GM19193 (cell line): ENCODE data around the gene PBX3.

Experiments used
- POLR2A ChIP-seq: IDR thresholded peaks from 4 replicates; pipeline ENCODE4 v1.6.1; 2011; ENCODE audit not compliant: insufficient read depth, insufficient read length; ENCODE audit errors: extremely low read depth

Gene PBX3

DNA sequence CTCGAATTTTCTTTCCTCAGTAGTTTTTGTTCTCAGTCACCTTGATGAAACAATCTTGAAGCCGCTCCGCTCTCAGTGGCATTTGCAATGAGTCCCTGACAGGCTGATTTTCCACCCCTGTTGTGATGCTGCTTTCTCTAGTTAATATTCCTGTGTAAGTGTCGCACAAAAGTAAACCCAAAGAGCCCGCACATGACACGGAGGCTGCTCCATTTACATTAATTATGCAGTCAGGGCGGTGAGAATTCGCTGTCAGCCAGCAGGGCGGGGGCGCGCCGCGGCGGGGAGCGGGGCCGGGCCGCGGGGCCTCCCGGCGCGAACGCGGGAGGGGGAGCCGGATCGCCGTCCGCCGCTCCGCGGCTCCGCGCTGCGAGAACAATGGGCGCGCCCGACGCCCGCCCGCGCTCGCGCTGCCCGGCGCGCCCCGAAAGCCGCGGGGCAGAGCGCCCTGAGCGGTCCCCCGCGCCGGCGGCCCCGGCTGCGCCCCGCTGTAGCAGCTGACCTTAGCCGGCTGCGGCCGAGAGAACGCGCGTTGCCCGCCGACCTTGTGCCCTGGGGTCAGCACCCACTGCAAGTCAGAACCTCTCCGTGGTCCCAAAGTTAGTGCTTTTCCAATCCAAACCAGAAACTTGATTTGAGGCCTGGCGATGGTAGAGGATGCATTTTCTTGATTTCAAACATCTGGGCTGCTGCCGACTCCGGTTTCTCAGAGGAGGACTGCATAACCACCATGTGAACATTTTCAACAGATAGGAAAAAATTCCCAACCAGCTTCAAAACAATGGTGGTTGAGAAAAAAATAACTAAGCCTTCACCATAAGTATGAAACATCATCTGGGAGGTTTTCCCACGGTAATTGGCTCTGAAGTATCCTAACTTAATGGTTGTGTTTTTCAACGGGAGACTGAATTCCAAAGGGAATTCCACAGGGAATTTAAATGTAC is 142.6 kb downstream of the PBX3 start:
- no peak for TF ChIP-seq POLR2A

DNA sequence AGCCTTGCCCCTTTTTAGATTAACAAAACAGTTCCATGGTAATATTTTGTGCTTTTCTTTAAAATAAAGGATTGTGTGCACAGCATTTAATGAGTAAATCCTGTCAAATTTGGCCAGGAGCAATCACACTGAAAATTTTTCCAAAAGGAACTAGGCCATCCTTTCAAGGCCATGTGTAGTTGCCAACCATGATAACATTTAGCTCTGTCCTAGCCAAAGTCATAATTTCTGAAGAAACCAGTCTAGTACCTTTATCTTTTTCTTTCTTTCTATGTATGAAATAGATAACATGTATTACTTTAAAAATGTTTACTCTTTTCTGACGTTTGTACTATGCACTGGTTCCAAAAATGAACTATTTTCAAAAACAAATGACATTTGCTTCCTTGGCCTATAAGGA is 143.7 kb downstream of the PBX3 start:
- TF ChIP-seq POLR2A: no peak

DNA sequence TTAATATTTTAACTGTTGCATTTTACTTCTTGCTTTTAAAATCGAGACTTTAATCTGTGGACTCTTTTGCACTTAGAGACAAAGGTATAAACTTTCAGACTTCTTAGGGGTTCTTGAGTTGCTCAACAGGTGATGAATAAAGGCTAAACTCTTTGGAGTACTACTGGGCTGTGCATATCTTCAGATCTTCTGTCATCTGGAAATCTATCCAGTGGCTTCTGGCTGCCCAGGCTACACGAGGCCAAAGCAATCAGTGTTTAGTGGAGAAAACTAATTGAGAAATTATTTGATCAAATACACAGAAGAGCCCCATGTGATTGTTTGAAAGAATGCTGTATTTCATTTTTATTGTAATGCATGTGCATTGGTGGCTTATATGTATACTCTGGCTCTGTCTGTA is 146.1 kb downstream of the PBX3 start:
- no peak for TF ChIP-seq POLR2A

DNA sequence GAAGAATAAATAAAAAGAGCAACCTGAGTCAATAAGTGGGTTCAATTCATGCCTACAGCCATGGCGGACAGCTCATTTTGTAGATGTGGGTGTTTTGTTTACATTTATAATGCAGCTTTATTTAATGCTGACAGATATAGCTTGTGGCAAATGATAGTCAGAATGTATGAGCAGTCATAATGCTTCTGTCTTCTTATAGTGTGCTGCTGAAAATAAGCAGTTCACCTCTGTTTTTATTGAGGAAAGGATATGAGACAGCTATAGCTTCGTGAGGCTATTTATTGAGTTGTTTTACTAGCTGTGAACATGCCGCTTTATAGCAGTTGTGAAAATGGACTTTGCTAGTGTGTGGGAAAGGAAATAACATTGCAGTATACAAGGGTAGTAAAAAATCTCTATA is 147.4 kb downstream of the PBX3 start:
- no peak for TF ChIP-seq POLR2A

DNA sequence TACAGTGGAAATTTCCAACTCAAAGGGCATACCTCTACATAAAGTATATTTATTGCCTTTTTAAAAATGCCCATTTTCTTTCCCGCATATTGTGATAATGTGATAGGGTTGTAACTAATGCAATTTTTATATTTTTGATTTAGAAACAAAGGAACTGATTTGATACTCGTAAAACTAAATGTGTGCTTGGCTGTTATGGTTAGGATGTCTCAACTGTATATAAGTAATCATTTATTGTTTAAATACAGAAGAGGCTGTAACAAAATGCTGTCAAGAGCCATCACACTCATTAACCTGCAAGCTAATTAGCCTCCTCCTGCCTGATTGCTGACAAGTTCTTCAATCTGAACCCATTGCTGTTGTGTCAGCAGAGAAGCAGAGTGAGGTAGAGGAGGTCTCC is 149.2 kb downstream of the PBX3 start:
- no peak for TF ChIP-seq POLR2A

DNA sequence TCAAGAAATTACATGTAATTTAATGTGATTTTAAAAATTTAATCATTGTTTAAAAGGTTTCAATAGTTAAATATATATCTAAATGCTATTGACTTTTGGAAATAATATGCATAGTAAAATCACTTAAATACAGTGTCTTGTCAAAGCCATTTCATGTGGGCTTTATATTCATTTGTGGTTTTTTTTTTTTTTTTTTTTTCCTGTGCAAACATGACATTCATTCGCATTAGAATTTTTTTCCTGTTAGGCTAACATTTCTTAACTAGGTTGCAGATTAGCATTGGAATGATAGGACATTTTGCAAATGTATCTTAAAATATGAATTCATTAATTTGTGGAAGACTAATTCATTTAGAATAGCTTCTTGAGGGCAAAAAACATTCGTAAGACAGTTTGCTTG is 149.8 kb downstream of the PBX3 start:
- TF ChIP-seq POLR2A: no peak

DNA sequence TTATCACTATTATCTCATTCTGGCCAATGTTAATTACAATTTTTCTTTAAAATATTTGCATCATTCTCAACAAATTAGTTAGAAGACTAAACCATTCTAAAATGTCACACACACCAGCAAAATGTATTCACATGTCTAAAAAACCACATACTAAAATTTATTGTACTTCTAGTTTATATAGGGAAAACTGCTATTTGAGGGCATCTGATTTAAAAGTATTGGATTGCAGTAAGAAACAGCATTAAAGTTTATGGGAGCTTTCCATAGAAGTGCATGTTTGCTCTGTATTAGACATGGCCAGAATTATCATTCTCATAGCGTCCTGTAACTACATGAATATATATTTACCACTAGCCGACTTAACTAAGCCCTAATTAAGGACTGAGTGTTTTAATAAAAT is 150.3 kb downstream of the PBX3 start:
- no peak for TF ChIP-seq POLR2A

DNA sequence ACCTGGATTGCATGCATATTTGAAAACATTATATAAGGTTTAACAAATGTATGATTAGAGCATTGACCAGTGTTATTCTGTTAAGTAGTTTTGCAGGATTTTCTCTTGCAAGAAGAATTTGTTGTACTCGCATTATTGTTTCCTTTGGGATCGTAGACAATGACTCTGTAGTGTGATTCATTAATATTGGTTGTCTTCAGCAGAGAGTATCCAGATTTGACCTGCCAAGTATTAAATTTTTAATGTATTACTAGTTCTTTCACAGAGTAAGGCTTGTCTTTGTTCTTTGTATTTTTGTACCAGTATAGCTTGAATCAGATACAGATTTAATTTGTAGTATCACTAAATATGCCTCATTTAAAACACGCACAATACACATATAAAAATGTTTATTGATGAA is 155.0 kb downstream of the PBX3 start:
- TF ChIP-seq POLR2A: no peak

DNA sequence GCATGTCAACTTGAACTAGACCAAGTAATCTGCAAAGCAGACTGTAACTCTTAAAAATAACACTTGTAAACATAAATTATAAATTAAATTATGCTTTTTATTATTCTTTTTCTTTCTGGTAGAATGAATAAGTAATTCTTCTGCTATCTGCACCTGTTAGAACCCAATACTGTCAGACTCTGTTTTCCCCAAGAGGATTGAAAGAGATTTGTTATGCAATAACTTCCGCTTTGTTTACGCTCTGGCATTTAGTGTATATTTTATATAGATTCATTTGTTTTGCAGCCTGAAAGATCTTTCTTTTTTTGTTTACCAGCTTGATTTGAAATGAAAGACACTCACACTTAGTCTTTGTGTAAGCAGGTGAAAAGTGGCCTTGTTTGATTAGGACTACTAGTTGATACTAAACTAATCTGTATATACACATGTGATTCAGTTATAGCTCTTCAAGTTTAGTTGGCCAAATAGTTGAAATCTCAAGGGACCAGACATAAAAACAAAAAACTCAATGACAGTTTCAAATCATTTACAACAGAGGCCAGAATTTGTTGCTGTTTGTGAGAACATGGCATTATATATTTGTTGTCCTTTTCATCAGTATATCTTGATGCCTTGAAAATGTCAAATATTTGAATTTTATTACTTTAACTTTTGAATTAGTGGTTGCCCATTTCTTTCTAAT is 155.8 kb downstream of the PBX3 start:
- no peak for TF ChIP-seq POLR2A

DNA sequence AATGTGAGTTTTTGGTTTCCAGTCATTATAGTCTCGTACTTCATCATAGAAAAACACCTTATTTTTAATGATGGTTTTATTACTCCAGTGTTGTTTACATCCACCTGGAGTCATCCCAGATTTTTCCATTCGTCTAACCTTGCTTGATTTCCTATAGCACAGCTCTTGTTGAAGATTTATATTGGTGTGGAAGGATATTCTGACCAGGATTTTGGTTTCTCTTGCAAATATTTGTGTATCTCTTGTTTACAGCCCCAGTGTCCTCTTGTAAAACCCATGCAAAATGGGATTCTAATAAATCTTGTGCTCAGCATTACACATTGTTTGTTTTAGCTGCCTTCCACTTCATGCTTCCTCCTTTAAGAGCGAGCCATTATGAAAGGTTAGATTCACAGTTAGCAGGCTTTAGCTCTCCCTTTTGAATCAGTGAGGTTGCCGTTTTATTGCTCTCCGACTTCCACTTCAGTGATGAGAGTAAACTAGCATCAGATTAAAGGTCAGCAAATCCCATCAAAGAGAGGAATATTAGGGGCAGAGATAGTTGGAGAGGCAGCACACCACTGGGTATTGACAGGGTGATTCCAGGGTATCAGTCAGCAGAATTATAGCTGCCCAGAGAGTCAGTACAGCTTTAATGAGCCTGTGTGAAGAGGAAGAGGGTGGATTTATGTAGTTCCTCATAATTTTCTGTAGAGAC is 157.1 kb downstream of the PBX3 start:
- no peak for TF ChIP-seq POLR2A

DNA sequence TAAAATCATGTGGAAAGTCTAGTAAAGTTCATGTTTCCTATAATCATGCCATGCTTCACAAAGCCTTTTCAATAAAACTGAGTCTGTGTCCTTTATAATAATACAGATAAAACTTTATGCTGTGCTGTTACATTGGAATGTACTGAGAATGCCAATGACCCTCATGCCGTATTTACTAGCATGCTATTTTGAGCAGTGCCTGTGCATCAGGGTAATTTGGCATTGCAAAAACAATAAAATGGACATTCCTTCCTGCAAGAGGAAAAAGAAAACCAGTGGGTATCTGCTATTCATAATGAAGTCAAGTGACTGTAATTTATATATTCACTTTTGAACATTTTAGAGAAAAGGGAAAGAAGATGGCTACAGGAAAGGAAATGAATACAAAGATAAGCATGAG is 159.0 kb downstream of the PBX3 start:
- TF ChIP-seq POLR2A: no peak

DNA sequence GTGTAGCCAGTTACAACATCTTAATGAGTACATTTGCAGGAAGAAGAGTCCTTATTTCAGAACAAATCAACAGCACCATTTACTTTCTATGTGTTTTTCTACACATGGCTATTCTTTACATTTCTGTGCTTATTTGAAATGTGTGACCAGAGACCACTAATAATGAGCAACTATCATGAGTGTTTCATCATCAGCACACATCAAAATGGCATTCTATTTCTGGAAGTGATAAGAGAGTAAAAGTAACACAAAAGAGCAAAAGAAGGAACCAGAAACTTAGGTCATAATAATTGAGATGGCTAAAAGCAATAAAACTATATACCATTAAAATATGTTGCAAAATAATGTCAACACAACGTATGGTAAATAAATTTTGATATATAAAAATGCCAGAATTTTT is 159.7 kb downstream of the PBX3 start:
- no peak for TF ChIP-seq POLR2A

DNA sequence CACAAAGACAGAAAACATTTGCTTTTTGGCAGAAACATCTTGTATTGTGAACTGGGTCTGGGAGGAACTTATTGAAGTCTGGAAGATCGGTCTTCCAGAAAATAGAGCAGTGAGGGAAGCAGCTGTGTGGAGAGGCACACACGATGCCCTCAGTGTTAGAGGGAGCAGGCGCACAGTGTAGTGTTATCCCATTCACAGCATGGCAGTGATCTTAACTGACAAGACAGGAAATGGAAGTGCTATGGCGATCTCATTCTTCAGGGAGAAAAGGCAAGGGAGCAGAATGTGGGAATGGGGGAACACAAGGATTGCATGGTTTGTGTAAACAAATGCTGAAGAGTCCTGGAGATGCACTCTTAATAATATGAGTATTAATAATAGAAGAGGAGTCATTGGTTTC is 161.0 kb downstream of the PBX3 start:
- no peak for TF ChIP-seq POLR2A

DNA sequence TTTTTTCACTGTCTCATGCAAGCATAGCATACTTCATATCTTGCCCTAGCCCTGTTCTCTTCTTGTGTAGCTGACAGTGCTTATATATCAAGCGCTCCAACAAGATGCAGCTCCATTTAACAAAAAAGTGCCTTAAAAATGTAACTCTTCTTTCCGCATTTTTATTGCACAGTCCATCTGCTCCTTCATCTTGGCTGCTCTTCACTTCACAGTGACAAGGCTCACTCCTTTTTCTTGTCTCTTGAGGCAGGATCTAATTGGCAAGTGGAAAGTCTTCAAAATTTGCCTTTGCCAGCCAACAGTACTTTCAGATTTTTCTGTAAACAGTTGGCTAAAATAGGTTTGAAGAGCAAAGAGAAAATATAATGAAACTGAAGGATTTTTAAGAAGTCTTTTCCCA is 161.8 kb downstream of the PBX3 start:
- no peak for TF ChIP-seq POLR2A

DNA sequence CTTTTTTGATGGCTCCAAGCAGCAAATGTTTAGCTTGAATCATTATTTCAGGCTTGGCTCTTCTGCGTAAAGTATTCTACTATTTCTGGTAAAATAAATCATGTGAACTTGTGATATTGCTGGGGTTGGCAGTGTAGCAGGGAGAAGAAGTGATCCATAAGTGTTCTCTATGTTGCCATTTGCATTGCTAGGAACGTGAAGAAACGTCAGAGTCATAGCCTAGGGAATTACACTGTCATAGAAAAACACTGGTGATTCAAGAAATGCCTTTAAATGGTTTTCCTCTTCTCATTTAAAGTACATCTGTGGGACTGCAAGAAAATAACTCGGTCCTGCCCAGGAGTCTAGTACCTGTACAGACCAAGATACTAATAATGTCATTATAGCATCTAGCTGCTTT is 162.3 kb downstream of the PBX3 start:
- no peak for TF ChIP-seq POLR2A
